Progenitor cell of endocrine pancreas (in vitro differentiated cells): Measurements from ENCODE around the gene FKBP1A. TPM values are rescaled to one million over a fixed set of nuclear protein-coding genes. Genes with fewer than 3 reads are reported as not detected.

Experiments
- DNase-seq: peaks from one replicate; pipeline ENCODE4 v3.0.0; 2021; ENCODE audit warnings: low spot score; ENCODE audit not compliant: unreplicated experiment
- H3K27ac Mint-ChIP-seq: 2 replicates; pipeline ENCODE4 v1.8.0; 2021; ENCODE audit warnings: mild to moderate bottlenecking, moderate library complexity, mixed read lengths
- H3K27me3 Mint-ChIP-seq: 2 replicates; pipeline ENCODE4 v1.8.0; 2021; ENCODE audit warnings: mixed read lengths
- H3K36me3 Mint-ChIP-seq: 2 replicates; pipeline ENCODE4 v1.8.0; 2022; ENCODE audit warnings: mixed read lengths; ENCODE audit not compliant: insufficient read depth
- H3K4me1 Mint-ChIP-seq: 2 replicates; pipeline ENCODE4 v1.8.0; 2021; ENCODE audit warnings: low read depth, mixed read lengths
- H3K4me3 Mint-ChIP-seq: 2 replicates; pipeline ENCODE4 v1.8.0; 2021; ENCODE audit warnings: low read depth, mild to moderate bottlenecking, moderate library complexity, mixed read lengths
- H3K9me3 Mint-ChIP-seq: 2 replicates; pipeline ENCODE4 v1.8.0; 2021; ENCODE audit warnings: low read depth, mixed read lengths
- total RNA-seq: library from RNA; stranded (reverse); gene quantifications from 2 replicates; pipeline ENCODE4 v1.2.1, GENCODE V29; 2021
- TF ChIP-seq, protein P1 (sequence below): fragments of 200-600 bp; sonication (generic); IDR thresholded peaks from one replicate; pipeline ENCODE4 v1.5.0; 2021; ENCODE audit warnings: antibody characterized with exemption, mild to moderate bottlenecking; ENCODE audit not compliant: unreplicated experiment

FKBP1A gene
- total RNA-seq, 1 donor from 2014 or later: 149 TPM

DNA sequence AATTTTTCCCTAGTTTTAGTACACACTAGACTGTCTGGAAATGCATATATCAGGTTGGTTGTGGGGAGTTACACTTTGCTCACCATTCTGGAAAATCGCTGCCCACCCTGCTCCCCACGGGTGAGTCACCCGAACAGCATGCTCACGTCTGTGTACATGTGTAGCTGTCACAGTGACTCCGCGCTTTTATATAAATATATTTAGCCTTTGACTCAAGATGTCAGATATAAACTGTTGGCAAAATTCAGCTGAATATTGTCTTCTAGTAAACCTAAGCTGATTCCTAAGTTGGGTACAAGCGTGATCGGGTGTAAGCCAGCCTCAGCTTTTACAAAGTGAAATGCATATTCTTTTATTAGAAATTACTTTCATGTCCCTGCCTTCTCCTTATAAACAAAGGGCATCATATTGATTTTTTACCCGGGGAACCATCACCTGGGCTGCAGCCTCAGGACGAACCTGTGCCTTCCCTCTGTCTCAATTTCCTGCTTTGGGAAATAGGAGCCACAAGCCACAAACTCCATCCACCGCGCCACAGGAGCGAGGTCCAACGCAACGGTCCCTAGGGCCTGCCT, 68.2 kb downstream of the FKBP1A start:
- no peak overlapping the region for H3K4me3 Mint-ChIP-seq
- TF ChIP-seq, protein P1, sequence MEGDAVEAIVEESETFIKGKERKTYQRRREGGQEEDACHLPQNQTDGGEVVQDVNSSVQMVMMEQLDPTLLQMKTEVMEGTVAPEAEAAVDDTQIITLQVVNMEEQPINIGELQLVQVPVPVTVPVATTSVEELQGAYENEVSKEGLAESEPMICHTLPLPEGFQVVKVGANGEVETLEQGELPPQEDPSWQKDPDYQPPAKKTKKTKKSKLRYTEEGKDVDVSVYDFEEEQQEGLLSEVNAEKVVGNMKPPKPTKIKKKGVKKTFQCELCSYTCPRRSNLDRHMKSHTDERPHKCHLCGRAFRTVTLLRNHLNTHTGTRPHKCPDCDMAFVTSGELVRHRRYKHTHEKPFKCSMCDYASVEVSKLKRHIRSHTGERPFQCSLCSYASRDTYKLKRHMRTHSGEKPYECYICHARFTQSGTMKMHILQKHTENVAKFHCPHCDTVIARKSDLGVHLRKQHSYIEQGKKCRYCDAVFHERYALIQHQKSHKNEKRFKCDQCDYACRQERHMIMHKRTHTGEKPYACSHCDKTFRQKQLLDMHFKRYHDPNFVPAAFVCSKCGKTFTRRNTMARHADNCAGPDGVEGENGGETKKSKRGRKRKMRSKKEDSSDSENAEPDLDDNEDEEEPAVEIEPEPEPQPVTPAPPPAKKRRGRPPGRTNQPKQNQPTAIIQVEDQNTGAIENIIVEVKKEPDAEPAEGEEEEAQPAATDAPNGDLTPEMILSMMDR: no peak
- H3K4me1 Mint-ChIP-seq: peaks cover 11% of the 10 kb centered on the region
- H3K36me3 Mint-ChIP-seq: peaks cover 2% of the 10 kb centered on the region
- no peak overlapping the region for H3K27ac Mint-ChIP-seq
- no peaks in the 10 kb centered on the region for H3K9me3 Mint-ChIP-seq
- peaks cover 3% of the 10 kb centered on the region for H3K27me3 Mint-ChIP-seq
- no peak for DNase-seq

DNA sequence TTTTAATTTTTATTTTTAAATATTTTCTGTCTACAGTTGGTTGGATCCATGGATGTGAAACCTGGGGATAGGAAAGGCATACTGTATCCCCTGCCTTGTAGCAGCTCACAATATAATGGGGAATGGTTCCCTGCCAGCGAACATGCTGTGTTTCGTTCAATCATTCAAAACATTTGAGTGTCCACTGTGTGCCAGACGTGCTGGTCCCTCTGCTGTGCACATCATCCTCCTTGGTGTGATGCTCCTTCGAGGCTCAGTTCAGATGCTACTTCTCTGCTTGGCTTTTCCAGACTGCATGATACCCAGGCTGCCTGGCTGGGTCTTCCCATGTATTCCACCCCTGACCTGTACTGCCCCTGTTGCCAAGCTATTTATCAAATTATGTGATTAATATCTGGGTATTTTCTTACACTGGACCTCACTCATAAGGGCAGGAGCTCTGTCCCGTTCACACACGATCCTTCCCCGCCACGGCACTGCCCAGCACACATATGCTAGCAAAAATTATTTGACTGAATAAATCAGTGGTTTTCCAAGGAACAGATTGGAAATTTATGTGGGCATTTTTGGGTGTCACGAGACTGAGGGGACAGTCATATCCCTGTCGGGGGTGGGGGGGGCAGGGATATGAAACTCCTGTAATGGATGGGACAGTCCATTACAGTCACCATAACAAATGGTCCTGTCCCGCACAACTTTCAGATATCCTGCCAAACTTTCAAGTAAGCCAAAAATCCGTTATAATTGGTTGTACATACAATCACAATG, 68.8 kb downstream of the FKBP1A start:
- Mint-ChIP-seq H3K4me1 (peaks cover 11% of the 10 kb centered on the region), H3K27me3 (peaks cover 3% of the 10 kb centered on the region), H3K27ac (peak overlapping the region; percentile 83), H3K4me3 (peak overlapping the region; percentile 31), H3K36me3 (peaks cover 2% of the 10 kb centered on the region), H3K9me3 (no peaks in the 10 kb centered on the region)
- DNase-seq: no peak
- TF ChIP-seq, protein P1: no peak

DNA sequence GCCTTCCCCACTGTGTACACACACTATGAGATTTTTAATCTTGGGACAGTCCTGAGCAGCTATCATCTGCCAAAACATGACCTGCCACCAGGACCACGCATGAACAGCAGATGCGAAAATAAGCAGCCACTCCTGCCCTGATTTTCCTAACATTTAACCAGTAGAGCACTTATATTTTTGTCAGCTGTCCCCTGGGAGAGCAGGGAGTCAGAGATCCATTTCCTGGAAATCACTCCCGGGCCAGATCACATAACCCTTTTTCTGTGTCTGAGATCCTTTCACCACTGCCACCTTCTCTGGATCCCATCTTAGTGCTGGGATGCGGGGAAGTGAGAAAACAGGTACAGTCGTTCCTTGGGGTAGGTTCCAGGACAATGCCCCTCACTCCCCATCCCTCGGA, 69.6 kb downstream of the FKBP1A start:
- Mint-ChIP-seq H3K9me3 (no peaks in the 10 kb centered on the region), H3K36me3 (peaks cover 2% of the 10 kb centered on the region), H3K4me1 (peaks cover 11% of the 10 kb centered on the region), H3K27me3 (peaks cover 3% of the 10 kb centered on the region), H3K27ac (no peak overlapping the region), H3K4me3 (no peak overlapping the region)
- TF ChIP-seq, protein P1: no peak
- no peak for DNase-seq

DNA sequence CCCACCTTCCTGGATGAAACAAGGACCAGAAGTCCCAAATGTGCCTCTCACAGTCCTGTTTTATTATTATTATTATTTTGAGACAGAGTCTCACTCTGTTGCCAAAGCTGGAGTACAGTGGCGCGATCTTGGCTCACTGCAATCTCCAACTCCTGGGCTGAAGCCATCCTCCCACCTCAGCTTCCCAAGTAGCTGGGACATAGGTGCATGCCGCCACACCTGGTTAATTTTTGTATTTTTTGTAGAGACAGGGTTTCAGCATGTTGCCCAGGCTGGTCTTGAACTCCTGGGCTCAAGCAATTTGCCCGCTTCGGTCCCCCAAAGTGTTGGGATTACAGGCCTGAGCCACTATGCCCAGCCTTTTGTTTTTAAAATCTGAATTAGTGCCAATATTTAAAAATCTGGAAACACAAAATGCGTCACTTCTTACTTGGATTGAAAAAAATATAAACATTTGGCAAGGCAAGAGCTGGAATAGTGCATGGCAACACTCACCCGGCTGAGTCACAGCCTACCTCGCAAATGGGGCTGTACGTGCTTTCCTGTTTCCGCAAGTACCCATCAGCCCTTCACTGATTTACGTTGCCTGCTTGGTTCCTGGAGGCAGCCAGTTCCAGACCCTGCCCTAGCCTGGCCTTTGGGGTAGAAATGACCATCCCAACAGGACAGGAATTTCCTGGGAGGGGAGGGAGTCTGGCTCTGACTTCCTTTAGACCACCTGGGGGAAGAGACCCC, 70.2 kb downstream of the FKBP1A start:
- no peak for DNase-seq
- Mint-ChIP-seq H3K27me3 (peaks cover 6% of the 10 kb centered on the region), H3K36me3 (no peaks in the 10 kb centered on the region), H3K27ac (no peak overlapping the region), H3K4me3 (no peak overlapping the region), H3K4me1 (peaks cover 7% of the 10 kb centered on the region), H3K9me3 (no peaks in the 10 kb centered on the region)
- TF ChIP-seq, protein P1: no peak

DNA sequence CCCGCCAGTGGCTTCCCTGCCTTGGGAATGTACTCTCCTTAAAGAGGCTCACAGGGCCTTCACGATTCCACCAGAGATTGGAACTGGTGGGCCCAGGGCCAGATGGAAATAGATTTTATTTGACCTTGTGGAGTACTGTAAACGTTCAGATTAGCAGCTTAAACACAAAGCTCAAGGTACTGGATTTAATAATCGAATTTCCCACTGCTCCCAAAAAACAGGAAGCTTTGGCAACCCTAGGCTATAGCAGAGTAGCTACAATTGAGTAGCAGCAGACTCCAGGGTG, 71.3 kb downstream of the FKBP1A start:
- TF ChIP-seq, protein P1: no peak
- no peaks in the 10 kb centered on the region for H3K4me1 Mint-ChIP-seq
- no peaks in the 10 kb centered on the region for H3K36me3 Mint-ChIP-seq
- H3K9me3 Mint-ChIP-seq: no peaks in the 10 kb centered on the region
- H3K27me3 Mint-ChIP-seq: peaks cover 10% of the 10 kb centered on the region
- DNase-seq: no peak
- H3K27ac Mint-ChIP-seq: no peak overlapping the region
- H3K4me3 Mint-ChIP-seq: no peak overlapping the region
